VCaP (cell line): ENCODE data around the gene HCAR2.
A peak's percentile ranks its signal among the peaks of the same experiment; 100 is the strongest.

Experiments
- H3K27ac ChIP-seq: fragments of 450-650 bp; 2 replicates; pipeline ENCODE4 v1.5.1; 2017
- TF ChIP-seq, protein P1 (sequence below): fragments of 450-650 bp; conservative IDR thresholded peaks from 2 replicates; pipeline ENCODE4 v1.5.1; 2017; ENCODE audit warnings: mild to moderate bottlenecking, moderate library complexity

Gene HCAR2

DNA sequence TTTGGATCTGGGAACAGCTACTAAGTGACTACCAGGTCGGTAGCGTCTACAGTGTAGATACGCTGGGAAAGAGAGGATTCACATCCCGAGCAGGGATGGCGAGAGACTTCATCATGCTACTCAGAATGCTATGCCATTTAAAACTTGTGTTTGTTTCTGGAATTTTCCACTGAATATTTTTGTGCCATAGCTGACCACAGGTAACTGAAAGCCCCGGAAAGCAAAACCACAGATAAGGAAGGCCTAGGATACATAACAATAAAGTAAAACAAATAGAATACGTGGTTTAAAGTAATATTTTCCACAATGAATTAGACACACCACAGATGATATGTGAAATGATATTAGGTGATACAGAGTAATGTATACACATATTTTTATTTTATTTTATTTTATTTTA lies 35.4 kb upstream of the HCAR2 start:
- TF ChIP-seq, protein P1, sequence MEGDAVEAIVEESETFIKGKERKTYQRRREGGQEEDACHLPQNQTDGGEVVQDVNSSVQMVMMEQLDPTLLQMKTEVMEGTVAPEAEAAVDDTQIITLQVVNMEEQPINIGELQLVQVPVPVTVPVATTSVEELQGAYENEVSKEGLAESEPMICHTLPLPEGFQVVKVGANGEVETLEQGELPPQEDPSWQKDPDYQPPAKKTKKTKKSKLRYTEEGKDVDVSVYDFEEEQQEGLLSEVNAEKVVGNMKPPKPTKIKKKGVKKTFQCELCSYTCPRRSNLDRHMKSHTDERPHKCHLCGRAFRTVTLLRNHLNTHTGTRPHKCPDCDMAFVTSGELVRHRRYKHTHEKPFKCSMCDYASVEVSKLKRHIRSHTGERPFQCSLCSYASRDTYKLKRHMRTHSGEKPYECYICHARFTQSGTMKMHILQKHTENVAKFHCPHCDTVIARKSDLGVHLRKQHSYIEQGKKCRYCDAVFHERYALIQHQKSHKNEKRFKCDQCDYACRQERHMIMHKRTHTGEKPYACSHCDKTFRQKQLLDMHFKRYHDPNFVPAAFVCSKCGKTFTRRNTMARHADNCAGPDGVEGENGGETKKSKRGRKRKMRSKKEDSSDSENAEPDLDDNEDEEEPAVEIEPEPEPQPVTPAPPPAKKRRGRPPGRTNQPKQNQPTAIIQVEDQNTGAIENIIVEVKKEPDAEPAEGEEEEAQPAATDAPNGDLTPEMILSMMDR, result no peak

DNA sequence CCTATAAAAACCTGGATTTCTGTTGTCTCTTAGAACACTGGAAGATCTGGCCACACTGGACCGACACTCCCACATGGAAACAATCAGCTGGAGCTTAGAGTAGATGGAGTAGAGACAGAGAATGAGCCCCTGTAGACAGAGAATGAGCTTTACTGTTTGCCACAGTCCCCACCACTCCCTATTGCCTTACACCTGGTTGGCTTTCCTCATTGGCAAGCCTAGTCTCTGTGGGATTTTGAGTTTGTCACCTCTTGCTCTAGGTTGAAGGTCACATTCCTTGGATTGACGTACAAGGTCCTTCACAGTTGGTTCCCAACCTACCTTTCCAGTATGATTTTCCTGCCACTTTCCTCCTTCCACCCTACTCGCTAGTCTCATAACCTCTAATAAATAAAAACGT lies 29.5 kb upstream of the HCAR2 start:
- H3K27ac ChIP-seq, result no peak overlapping the region
- TF ChIP-seq, protein P1, result no peak

More for the DNA sequence above, 35.4 kb upstream of the HCAR2 start:
- no peak overlapping the region for H3K27ac ChIP-seq

DNA sequence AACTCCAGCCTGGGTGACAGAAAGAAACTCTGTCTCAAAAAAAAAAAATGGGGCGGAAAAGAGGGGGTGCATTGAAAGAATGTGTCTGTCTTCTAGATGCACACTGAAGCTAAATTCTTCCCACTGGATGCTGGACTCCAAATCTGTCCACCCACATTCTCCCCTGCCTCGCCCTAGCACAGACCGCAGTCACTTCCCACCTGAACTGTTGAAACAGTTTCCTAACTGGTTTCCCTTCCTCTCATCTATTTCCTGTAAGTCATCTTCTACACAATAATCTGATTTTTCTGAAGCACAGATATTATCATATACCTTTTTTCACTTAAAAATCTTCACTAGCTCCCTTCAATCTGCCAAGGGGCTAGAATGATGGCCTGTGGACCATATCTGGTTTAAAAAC lies 29.0 kb upstream of the HCAR2 start:
- TF ChIP-seq, protein P1, result no peak
- no peak overlapping the region for H3K27ac ChIP-seq

DNA sequence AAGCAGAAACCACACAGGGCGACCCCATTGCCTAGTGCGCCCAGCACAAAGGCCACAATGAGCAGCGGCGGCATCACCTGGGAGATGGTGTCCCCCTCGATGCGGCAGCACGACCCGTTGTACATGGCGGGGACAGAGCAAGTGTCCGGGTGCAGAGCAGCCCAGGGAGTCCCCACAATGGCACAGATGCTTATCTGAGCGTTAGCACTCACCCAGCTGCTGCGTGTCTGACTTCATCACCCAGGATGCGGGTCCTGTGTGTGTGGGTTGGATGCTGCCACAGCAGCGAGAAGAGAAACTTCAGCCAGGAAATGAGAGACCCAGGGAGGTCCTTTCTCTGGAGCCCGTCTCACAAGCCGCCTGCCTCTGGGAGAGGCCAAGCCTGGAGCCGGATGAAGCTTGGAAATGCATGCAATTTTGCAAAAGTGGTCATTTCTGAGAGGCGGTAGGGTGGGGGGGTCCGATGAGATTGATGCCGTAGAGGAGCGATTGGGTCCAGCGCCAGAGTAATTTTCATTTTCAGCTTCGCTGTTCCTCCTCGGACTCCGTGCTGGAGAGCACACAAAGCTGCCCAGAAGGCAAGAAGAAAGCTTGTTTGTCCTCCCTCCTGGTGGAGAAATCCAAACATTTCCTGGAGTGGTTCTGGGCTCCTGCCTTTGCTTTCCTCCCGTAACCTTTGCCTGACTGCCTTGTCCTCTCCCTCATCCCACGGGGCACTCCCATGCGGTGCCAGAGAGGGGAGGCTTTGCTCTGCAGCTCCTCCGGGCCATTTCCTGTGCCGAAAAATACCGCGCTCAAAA lies 27.3 kb upstream of the HCAR2 start, which contains the start of gene HCAR1:
TSS of gene HCAR1 (minus strand) at position 630 of the 800 bp plus-strand sequence. CDS start at position 125, 505 bp downstream.
- H3K27ac ChIP-seq, result peak within 1 kb of the TSS; percentile 58
- TF ChIP-seq, protein P1, result no peak

DNA sequence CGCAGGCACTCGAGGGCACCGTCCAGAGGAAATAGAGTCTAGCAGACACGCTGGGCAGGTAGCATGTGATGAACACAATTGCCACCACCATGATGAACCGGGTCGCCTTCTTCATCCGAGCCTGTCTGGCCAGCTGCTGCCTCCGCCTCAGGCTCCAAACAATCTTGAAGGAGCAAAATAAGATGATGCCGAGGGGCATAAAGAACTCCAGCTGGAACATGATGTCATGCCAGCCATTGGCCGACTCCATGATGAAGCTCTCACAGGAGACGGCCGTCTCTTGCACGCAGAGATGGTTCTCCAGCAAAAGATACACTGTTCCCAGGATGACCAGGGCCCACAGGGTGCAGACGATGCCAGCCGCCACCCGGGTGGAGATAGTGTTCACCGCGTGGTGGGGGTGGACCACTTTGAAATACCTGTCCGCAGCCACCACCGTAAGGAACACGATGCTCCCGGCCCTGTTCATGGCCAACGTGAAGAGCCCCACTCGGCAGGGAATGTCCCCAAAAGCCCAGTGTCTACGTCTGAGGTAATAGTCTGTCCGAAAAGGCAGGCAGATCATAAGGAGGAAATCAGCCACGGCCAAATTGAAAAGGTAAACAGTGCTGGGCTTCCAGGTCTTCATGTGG lies 26.5 kb upstream of the HCAR2 start:
- TF ChIP-seq, protein P1, result no peak
- peak overlapping the region; percentile 58 for H3K27ac ChIP-seq

DNA sequence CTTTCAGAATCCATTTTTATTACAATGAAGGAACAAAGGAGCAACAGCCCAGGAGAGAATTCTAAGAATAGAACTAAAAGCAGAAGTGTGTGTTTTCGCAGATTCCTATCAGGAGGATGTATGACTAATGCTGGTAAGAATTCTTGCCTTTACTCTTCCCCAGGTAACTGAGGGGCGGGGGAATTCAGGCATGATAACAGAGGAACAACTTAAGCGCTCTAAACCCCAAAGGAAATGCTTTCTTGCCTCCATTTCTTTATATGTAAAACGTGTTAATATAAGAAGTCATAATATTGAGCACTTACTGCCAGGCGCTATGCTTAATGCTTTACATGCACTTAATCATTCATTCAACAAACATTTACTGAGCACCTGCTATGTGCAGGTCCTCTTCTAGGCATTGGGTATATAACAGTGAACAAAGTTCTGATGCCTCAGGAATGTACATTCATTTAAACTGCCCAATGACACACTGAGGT lies 23.0 kb upstream of the HCAR2 start:
- no peak overlapping the region for H3K27ac ChIP-seq
- TF ChIP-seq, protein P1, result no peak

DNA sequence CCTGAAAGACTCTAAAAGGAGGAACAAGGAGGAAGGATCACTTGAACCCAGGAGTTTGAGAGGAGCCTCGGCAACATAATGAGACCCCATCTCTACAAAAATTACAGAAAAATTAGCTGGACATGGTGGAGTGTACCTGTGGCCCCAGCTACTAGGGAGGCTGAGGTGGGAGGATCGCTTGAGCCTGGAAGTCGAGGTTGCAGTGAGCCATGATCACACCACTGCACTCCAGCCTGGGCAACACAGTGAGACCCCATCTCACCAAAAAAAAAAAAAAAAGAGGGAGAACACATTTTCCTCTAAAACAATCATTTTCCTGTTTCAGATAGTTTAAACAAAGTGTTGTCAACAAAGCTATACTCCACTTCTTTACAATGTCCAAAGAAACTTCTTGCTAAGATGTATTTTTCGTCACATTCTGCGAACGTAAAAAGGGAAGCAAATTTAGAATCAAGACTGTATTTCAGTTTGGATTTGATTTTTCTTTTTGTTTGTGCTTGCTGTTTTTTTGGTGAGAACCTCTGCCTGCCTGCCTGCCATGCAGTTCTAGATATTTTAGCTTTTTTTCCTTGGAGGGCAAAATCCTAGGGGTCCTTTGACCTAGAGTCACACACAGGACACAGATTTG lies 22.4 kb upstream of the HCAR2 start:
- H3K27ac ChIP-seq, result no peak overlapping the region
- TF ChIP-seq, protein P1, result no peak
